NCI-H1105 (cell line): ENCODE measurements around the gene MOK.
"Not testable (repeated sequence)": the region's sequence is repeated elsewhere in the genome, so short reads cannot be mapped to it uniquely, and the experiment has no call there.

Source experiments
- DNase-seq: peaks from one replicate; lab custom pipeline; 2025; lab: John Stamatoyannopoulos, UW

The MOK gene

GRCh38 chr14:102321456-102322422 is 16.8 kb upstream of the MOK start:
- no peak for DNase-seq

- DNase-seq: no peak
Measured at GRCh38 chr14:102320671-102321455, 15.9 kb upstream of the MOK start.

- peak; percentile 9 for DNase-seq
Measured at GRCh38 chr14:102320033-102320660, 15.2 kb upstream of the MOK start.

GRCh38 chr14:102319351-102320032 is 14.5 kb upstream of the MOK start, which contains the start of gene ZNF839:
Gene ZNF839 (plus strand): TSS chr14:102319746. CDS start chr14:102319766, 20 bp downstream.
- DNase-seq: peak; percentile 83

- no peak for DNase-seq
Measured at GRCh38 chr14:102318781-102319276, 13.9 kb upstream of the MOK start.

- DNase-seq: no peak
Measured at GRCh38 chr14:102317564-102318248, 12.7 kb upstream of the MOK start.

GRCh38 chr14:102316743-102317563 is 12.0 kb upstream of the MOK start:
- DNase-seq: peak; percentile 92

- peak; percentile 38 for DNase-seq
Measured at GRCh38 chr14:102316338-102316742, 11.4 kb upstream of the MOK start.

- no peak for DNase-seq
Measured at GRCh38 chr14:102315121-102315520, 10.2 kb upstream of the MOK start.

- DNase-seq: peak; percentile 66
Measured at GRCh38 chr14:102314242-102315011, 9.5 kb upstream of the MOK start.

- DNase-seq: no peak
Measured at GRCh38 chr14:102303664-102304063, 1.3 kb downstream of the MOK start.

- not testable (repeated sequence) for DNase-seq
Measured at GRCh38 chr14:102298303-102299070, 6.5 kb downstream of the MOK start.

- no peak for DNase-seq
Measured at GRCh38 chr14:102297436-102298170, 7.4 kb downstream of the MOK start.

- DNase-seq: no peak
Measured at GRCh38 chr14:102295270-102295669, 9.7 kb downstream of the MOK start.

- no peak for DNase-seq
Measured at GRCh38 chr14:102293781-102294180, 11.2 kb downstream of the MOK start.

GRCh38 chr14:102292441-102292840 is 12.5 kb downstream of the MOK start:
- no peak for DNase-seq

GRCh38 chr14:102288139-102288538 is 16.8 kb downstream of the MOK start:
- DNase-seq: no peak

GRCh38 chr14:102285106-102285505 is 19.9 kb downstream of the MOK start:
- DNase-seq: no peak
